Colonic mucosa (tissue), 4 donors: ENCODE measurements around the gene IMMP2L. TPM values are rescaled to one million over a fixed set of nuclear protein-coding genes. Genes with fewer than 3 reads are reported as not detected.

ENCODE experiments used
- DNase-seq: peaks from one replicate; pipeline ENCODE4 v3.0.0-alpha.2; 2020
- H3K27ac ChIP-seq: fragments of 200-600 bp; one replicate; pipeline ENCODE4 v1.8.0; 2021
- H3K27me3 ChIP-seq: fragments of 200-600 bp; one replicate; pipeline ENCODE4 v1.8.0; 2021
- H3K36me3 ChIP-seq: fragments of 200-600 bp; one replicate; pipeline ENCODE4 v1.8.0; 2021
- H3K4me1 ChIP-seq: fragments of 200-600 bp; one replicate; pipeline ENCODE4 v1.8.0; 2021; ENCODE audit warnings: mild to moderate bottlenecking
- H3K4me3 ChIP-seq: fragments of 200-600 bp; one replicate; pipeline ENCODE4 v1.8.0; 2021
- H3K9ac ChIP-seq, 2 donors: one replicate each; pipeline ENCODE4 v1.7.0; 2013; ENCODE audit warnings: control low read depth in 2 of 2, low read depth in 2 of 2, low read length in 2 of 2
- H3K9me3 ChIP-seq: fragments of 200-600 bp; one replicate; pipeline ENCODE4 v1.8.0; 2021
- CTCF ChIP-seq: fragments of 200-600 bp; IDR thresholded peaks from one replicate; pipeline ENCODE4 v1.8.0; 2022; ENCODE audit warnings: antibody characterized with exemption, mild to moderate bottlenecking
- intact Hi-C: fragments of 100-400 bp; cut with DNase I; formaldehyde crosslinking; loops from one replicate; pipeline ENCODE4 v1.14.1; 2022
- total RNA-seq, 2 donors: library from RNA; stranded (reverse); fragmentation: NEBNext Ultra II Directional in 1 of 2; extraction: Animal tissue kit (Norgen Biotek cat#: 25700) in 1 of 2; gene quantifications; one replicate each; pipeline ENCODE4 v1.2.1, GENCODE V29; 2021
- donor health status: healthy.
- donor health status: DM: no; HTN: no; CAD: no.
- donor health status: DM: no; HTN: no; CAD: no.

IMMP2L gene
- total RNA-seq, 2 donors from 2014 or later: 13.4 to 15.4 TPM

GRCh38 chr7:111308691-111309090 is 253.6 kb downstream of the IMMP2L start:
- Histone ChIP-seq H3K4me3 (no peak overlapping the region), H3K36me3 (no peaks in the 10 kb centered on the region), H3K27me3 (no peaks in the 10 kb centered on the region), H3K9ac (no peak overlapping the region), H3K9me3 (no peaks in the 10 kb centered on the region), H3K4me1 (no peaks in the 10 kb centered on the region), H3K27ac (no peak overlapping the region)
- DNase-seq: no peak
- TF ChIP-seq CTCF: no peak
- intact Hi-C loops: no loop called here

- Histone ChIP-seq H3K9ac (no peak overlapping the region), H3K4me1 (no peaks in the 10 kb centered on the region), H3K4me3 (no peak overlapping the region), H3K27ac (no peak overlapping the region), H3K27me3 (no peaks in the 10 kb centered on the region), H3K9me3 (no peaks in the 10 kb centered on the region), H3K36me3 (no peaks in the 10 kb centered on the region)
- no peak for DNase-seq
- intact Hi-C loops: no loop called here
- TF ChIP-seq CTCF: no peak
These were observed 260.4 kb downstream of the IMMP2L start for GRCh38 chr7:111301891-111302290.

- H3K4me3 ChIP-seq: no peak overlapping the region
- no peaks in the 10 kb centered on the region for H3K36me3 ChIP-seq
- no peak overlapping the region for H3K9ac ChIP-seq
- no peaks in the 10 kb centered on the region for H3K27me3 ChIP-seq
- intact Hi-C loops: no loop called here
- no peak overlapping the region for H3K27ac ChIP-seq
- H3K4me1 ChIP-seq: no peaks in the 10 kb centered on the region
- no peaks in the 10 kb centered on the region for H3K9me3 ChIP-seq
- DNase-seq: no peak
- no peak for TF ChIP-seq CTCF
These were observed 267.8 kb downstream of the IMMP2L start for GRCh38 chr7:111294494-111294893.

GRCh38 chr7:111292026-111292470 is 270.2 kb downstream of the IMMP2L start:
- no peak for TF ChIP-seq CTCF
- intact Hi-C loops: no loop called here
- Histone ChIP-seq H3K4me1 (no peaks in the 10 kb centered on the region), H3K4me3 (no peak overlapping the region), H3K27ac (no peak overlapping the region), H3K9me3 (no peaks in the 10 kb centered on the region), H3K27me3 (no peaks in the 10 kb centered on the region), H3K9ac (no peak overlapping the region), H3K36me3 (no peaks in the 10 kb centered on the region)
- DNase-seq: no peak

- intact Hi-C loops: no loop called here
These were observed 271.3 kb downstream of the IMMP2L start for GRCh38 chr7:111290982-111291381.

More at GRCh38 chr7:111290982-111291381, 271.3 kb downstream of the IMMP2L start:
- Histone ChIP-seq H3K4me1 (no peaks in the 10 kb centered on the region), H3K27ac (no peak overlapping the region), H3K9me3 (no peaks in the 10 kb centered on the region), H3K4me3 (no peak overlapping the region), H3K9ac (no peak overlapping the region), H3K36me3 (no peaks in the 10 kb centered on the region), H3K27me3 (no peaks in the 10 kb centered on the region)
- no peak for TF ChIP-seq CTCF
- DNase-seq: no peak
